Measurements from ENCODE around the gene EGFR. TPM values are rescaled to one million over a fixed set of nuclear protein-coding genes. Genes with fewer than 3 reads are reported as not detected.

The EGFR gene
- total RNA-seq, 1 donor, result 98.9 TPM

GRCh38 chr7:55104123-55104522, 85.3 kb downstream of the EGFR start:
- H3K4me3 ChIP-seq (ENCODE audit: low read depth, low read length), result no peak overlapping the region
- DNase-seq (ENCODE audit: low read depth), result no peak
- TF ChIP-seq, protein P1, sequence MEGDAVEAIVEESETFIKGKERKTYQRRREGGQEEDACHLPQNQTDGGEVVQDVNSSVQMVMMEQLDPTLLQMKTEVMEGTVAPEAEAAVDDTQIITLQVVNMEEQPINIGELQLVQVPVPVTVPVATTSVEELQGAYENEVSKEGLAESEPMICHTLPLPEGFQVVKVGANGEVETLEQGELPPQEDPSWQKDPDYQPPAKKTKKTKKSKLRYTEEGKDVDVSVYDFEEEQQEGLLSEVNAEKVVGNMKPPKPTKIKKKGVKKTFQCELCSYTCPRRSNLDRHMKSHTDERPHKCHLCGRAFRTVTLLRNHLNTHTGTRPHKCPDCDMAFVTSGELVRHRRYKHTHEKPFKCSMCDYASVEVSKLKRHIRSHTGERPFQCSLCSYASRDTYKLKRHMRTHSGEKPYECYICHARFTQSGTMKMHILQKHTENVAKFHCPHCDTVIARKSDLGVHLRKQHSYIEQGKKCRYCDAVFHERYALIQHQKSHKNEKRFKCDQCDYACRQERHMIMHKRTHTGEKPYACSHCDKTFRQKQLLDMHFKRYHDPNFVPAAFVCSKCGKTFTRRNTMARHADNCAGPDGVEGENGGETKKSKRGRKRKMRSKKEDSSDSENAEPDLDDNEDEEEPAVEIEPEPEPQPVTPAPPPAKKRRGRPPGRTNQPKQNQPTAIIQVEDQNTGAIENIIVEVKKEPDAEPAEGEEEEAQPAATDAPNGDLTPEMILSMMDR (IDR thresholded peaks at IDR 0.05; ENCODE audit: insufficient read depth, low read depth, low read length), result no peak

DNA sequence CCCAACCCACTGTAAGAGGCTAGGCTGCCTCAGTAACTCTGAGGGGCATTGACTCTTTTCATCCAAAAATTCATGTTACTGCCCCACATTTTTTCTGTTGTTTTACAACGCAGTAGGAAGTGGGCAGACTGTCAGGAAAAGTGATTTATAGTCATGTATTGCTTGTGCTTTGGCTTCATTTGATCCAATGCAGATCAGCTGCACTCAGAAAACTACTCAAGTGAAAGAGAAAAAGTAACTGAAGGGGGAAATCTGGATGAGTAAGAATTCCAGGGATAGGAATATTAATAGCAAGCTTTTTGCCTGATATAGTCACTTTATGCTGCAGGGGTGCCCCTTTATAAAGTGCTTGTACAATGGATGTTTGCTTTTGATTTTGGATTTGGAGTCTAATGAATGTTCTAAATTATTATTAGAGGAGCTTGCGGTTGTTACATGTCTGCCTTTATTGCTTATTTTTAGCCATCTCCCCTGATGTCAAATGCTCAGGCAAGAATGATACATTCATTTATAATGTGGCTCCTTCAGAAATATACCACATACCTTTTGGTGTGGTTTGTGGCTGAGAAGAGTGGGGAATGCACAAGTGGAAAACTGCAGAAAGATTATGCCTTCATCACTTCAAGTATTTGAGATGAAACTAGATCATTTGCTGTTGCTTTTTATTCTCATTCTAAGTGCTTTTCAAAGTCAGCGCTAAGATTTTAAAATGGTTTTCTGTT, 86.1 kb downstream of the EGFR start:
- H3K4me3 ChIP-seq (ENCODE audit: low read depth, low read length), result no peak overlapping the region
- TF ChIP-seq, protein P1 (IDR thresholded peaks at IDR 0.05; ENCODE audit: insufficient read depth, low read depth, low read length), result no peak
- DNase-seq (ENCODE audit: low read depth), result no peak

GRCh38 chr7:55105952-55106351, 87.1 kb downstream of the EGFR start:
- TF ChIP-seq, protein P1 (IDR thresholded peaks at IDR 0.05; ENCODE audit: insufficient read depth, low read depth, low read length), result no peak
- no peak overlapping the region for H3K4me3 ChIP-seq (ENCODE audit: low read depth, low read length)
- DNase-seq (ENCODE audit: low read depth), result no peak

DNA sequence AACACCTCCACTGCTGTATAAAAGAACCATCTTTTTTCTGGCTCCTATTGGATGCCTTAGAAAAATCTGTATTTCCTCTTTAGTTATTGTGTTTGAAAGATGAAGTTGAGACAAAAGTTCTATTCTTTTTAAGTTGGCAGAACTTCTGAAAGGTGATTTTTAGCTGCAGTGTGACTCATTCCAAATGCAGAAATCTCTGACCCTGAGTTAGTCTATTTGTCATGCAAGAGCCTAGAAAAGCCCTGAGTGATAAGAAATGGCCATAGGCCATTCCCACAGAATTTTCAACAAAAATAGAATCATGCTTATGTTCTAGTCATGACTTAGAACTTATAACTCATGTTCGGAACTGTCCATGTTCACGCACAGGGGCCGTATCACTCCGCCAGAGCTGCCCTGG, 89.1 kb downstream of the EGFR start:
- TF ChIP-seq, protein P1 (IDR thresholded peaks at IDR 0.05; ENCODE audit: insufficient read depth, low read depth, low read length), result no peak
- no peak overlapping the region for H3K4me3 ChIP-seq (ENCODE audit: low read depth, low read length)
- no peak for DNase-seq (ENCODE audit: low read depth)

GRCh38 chr7:55108401-55108800, 89.6 kb downstream of the EGFR start:
- TF ChIP-seq, protein P1 (IDR thresholded peaks at IDR 0.05; ENCODE audit: insufficient read depth, low read depth, low read length), result no peak
- DNase-seq (ENCODE audit: low read depth), result no peak
- no peak overlapping the region for H3K4me3 ChIP-seq (ENCODE audit: low read depth, low read length)

- TF ChIP-seq, protein P1 (IDR thresholded peaks at IDR 0.05; ENCODE audit: insufficient read depth, low read depth, low read length), result no peak
- no peak for DNase-seq (ENCODE audit: low read depth)
Measured at GRCh38 chr7:55108818-55109217, 90.0 kb downstream of the EGFR start.

More at GRCh38 chr7:55108818-55109217, 90.0 kb downstream of the EGFR start:
- no peak overlapping the region for H3K4me3 ChIP-seq (ENCODE audit: low read depth, low read length)

Data from fibroblast of villous mesenchyme (primary cell).